Gastrocnemius medialis (tissue), 4 donors: ENCODE measurements around the gene ALG14. TPM values are rescaled to one million over a fixed set of nuclear protein-coding genes. Genes with fewer than 3 reads are reported as not detected.

ENCODE experiments used
- ATAC-seq, 2 donors: fragments of 150-250 bp; one replicate each; pipeline ENCODE4 v1.9.1; 2016
- DNase-seq, 2 donors: peaks; one replicate each; pipeline ENCODE4 v3.0.0-alpha.2; 2019
- H3K27ac ChIP-seq, 4 donors: fragments of 200-600 bp; sonication (generic); 1 replicate in 1 of 4; 2 replicates in 3 of 4; pipeline ENCODE4 v1.5.1; 2016 to 2018; ENCODE audit warnings: mild to moderate bottlenecking in 2 of 4, moderate library complexity in 1 of 4
- H3K27me3 ChIP-seq, 3 donors: fragments of 200-600 bp; sonication (generic) in 2 of 3; 1 replicate in 1 of 3; 2 replicates in 2 of 3; pipeline versions ENCODE4 v1.5.1 to v1.6.0; 2016 to 2019; ENCODE audit warnings: mild to moderate bottlenecking in 1 of 3, moderate library complexity in 1 of 3
- H3K36me3 ChIP-seq, 2 donors: fragments of 200-600 bp; sonication (generic) in 1 of 2; one replicate each; pipeline ENCODE4 v1.5.1; 2017 to 2018
- H3K4me1 ChIP-seq, 2 donors: fragments of 200-600 bp; sonication (generic) in 1 of 2; one replicate each; pipeline ENCODE4 v1.5.1; 2016 to 2017; ENCODE audit warnings: mild to moderate bottlenecking in 2 of 2
- H3K4me3 ChIP-seq, 4 donors: fragments of 200-600 bp; sonication (generic) in 3 of 4; 1 replicate in 1 of 4; 2 replicates in 3 of 4; pipeline ENCODE4 v1.5.1; 2016 to 2019; ENCODE audit warnings: mild to moderate bottlenecking in 2 of 4
- H3K9me3 ChIP-seq, 3 donors: fragments of 200-600 bp; sonication (generic) in 2 of 3; 1 replicate in 1 of 3; 2 replicates in 2 of 3; pipeline ENCODE4 v1.5.1; 2016 to 2019
- POLR2A ChIP-seq, 2 donors: fragments of 450-650 bp; IDR thresholded peaks; one replicate each; pipeline ENCODE4 v1.6.1; 2017; ENCODE audit warnings: antibody characterized with exemption in 2 of 2, mild to moderate bottlenecking in 2 of 2, moderate library complexity in 2 of 2
- in situ Hi-C, 4 donors: fragments of 200-750 bp; cut with MboI; loops; one replicate each; pipeline versions ENCODE4 v1.15.0 to v1.8.0; 2017; ENCODE audit warnings: low sequenced_read_pairs in 4 of 4
- intact Hi-C: fragments of 100-400 bp; cut with DNase I; formaldehyde crosslinking; loops from one replicate; pipeline ENCODE4 v1.15.1; 2023; ENCODE audit warnings: low total_unique reads
- total RNA-seq, 4 donors: library from RNA; depleted of rRNA; stranded (reverse); fragments of >200 nt; gene quantifications; one replicate each; pipeline versions ENCODE4 v1.1.0 to v1.2.3, GENCODE V29; 2016
- TF ChIP-seq, protein P1 (sequence below), 5 experiments: fragments of 450-650 bp in 3 of 5; fragments of 200-600 bp in 2 of 5; sonication (generic) in 2 of 5; IDR thresholded peaks in 4 of 5; conservative IDR thresholded peaks in 1 of 5; 1 replicate in 4 of 5; 2 replicates in 1 of 5; pipeline ENCODE4 v1.5.1; 2016 to 2019; ENCODE audit warnings: antibody characterized with exemption in 5 of 5, mild to moderate bottlenecking in 3 of 5, moderate library complexity in 3 of 5

The ALG14 gene
- total RNA-seq, 4 donors from 2014 or later = 0.24 to 0.97 (median 0.77) TPM

DNA sequence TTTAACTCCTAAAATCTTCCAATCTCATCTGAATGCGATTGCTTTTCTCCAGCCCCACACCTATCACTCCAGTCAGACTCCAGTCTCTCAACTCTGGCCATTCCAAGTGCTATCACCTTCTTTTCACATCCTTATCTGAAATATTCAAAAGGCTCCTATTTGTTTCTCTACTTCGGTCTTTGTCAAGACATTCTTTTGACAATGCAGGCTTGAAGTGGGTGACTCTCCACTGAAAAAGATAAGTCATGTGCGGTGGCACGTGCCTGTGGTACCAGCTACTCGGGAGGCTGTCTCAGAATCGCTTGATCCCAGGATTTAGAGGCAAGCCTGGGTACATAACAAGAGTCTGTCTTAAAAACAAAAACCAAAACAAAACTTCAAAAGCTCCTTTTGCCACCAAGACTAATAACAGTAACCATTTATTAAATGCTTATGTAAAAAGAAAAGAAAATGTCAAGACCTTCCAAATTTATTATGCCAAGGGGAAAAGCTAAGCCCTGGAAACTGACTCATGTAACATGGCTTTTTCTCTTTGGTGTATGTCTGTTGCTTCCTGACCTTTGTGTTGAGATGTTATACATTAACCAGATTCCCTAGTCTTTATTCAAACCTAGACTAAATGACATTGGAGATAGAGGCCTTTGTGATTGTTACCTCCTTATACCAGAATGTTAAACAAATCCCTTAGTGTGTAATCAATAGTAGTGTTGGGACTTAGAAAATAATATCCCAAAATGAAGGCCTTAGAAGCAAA lies 3.6 kb downstream of the ALG14 start:
- H3K4me3 ChIP-seq = no peak overlapping the region
- H3K4me1 ChIP-seq = peaks cover 5 to 7% of the 10 kb centered on the region in 2 donors
- in situ Hi-C loops = no loop called here
- DNase-seq (no peak), ATAC-seq (no peak)
- no peak for TF ChIP-seq POLR2A (IDR thresholded peaks at IDR 0.05)
- TF ChIP-seq, protein P1, sequence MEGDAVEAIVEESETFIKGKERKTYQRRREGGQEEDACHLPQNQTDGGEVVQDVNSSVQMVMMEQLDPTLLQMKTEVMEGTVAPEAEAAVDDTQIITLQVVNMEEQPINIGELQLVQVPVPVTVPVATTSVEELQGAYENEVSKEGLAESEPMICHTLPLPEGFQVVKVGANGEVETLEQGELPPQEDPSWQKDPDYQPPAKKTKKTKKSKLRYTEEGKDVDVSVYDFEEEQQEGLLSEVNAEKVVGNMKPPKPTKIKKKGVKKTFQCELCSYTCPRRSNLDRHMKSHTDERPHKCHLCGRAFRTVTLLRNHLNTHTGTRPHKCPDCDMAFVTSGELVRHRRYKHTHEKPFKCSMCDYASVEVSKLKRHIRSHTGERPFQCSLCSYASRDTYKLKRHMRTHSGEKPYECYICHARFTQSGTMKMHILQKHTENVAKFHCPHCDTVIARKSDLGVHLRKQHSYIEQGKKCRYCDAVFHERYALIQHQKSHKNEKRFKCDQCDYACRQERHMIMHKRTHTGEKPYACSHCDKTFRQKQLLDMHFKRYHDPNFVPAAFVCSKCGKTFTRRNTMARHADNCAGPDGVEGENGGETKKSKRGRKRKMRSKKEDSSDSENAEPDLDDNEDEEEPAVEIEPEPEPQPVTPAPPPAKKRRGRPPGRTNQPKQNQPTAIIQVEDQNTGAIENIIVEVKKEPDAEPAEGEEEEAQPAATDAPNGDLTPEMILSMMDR (IDR thresholded peaks at IDR 0.05 in 4 of 5, conservative IDR thresholded peaks at IDR 0.05 in 1 of 5) = no peak
- intact Hi-C loops = no loop called here
- H3K9me3 ChIP-seq = no peaks in the 10 kb centered on the region
- peaks cover 0 to 8% of the 10 kb centered on the region in 2 donors for H3K36me3 ChIP-seq
- no peaks in the 10 kb centered on the region for H3K27me3 ChIP-seq
- no peak overlapping the region for H3K27ac ChIP-seq

- Histone ChIP-seq H3K27ac (no peak overlapping the region), H3K9me3 (no peaks in the 10 kb centered on the region), H3K36me3 (peaks cover 0 to 22% of the 10 kb centered on the region in 2 donors), H3K27me3 (no peaks in the 10 kb centered on the region), H3K4me1 (peaks cover 5 to 7% of the 10 kb centered on the region in 2 donors), H3K4me3 (no peak overlapping the region)
- in situ Hi-C loops (no loop called here), intact Hi-C loops (no loop called here)
- ATAC-seq (no peak), DNase-seq (no peak)
- TF ChIP-seq, protein P1 (IDR thresholded peaks at IDR 0.05 in 4 of 5, conservative IDR thresholded peaks at IDR 0.05 in 1 of 5) = no peak
- no peak for TF ChIP-seq POLR2A (IDR thresholded peaks at IDR 0.05)
Observed at GRCh38 chr1:95067568-95067967, 5.2 kb downstream of the ALG14 start.

- H3K27ac ChIP-seq = no peak overlapping the region
- intact Hi-C loops = no loop called here
- peaks cover 0 to 27% of the 10 kb centered on the region in 2 donors for H3K36me3 ChIP-seq
- no peaks in the 10 kb centered on the region for H3K9me3 ChIP-seq
- in situ Hi-C loops = no loop called here
- H3K4me1 ChIP-seq = peaks cover 5 to 6% of the 10 kb centered on the region in 2 donors
- no peak overlapping the region for H3K4me3 ChIP-seq
- DNase-seq (no peak), ATAC-seq (no peak)
- TF ChIP-seq POLR2A (IDR thresholded peaks at IDR 0.05) = no peak
- TF ChIP-seq, protein P1 (IDR thresholded peaks at IDR 0.05 in 4 of 5, conservative IDR thresholded peaks at IDR 0.05 in 1 of 5) = no peak
- H3K27me3 ChIP-seq = no peaks in the 10 kb centered on the region
Observed at GRCh38 chr1:95067062-95067461, 5.7 kb downstream of the ALG14 start.

GRCh38 chr1:95061445-95062006 lies 11.2 kb downstream of the ALG14 start:
- in situ Hi-C loops (no loop called here), intact Hi-C loops (no loop called here)
- no peak overlapping the region for H3K4me3 ChIP-seq
- H3K27ac ChIP-seq = no peak overlapping the region
- H3K27me3 ChIP-seq = no peaks in the 10 kb centered on the region
- TF ChIP-seq, protein P1 (IDR thresholded peaks at IDR 0.05 in 4 of 5, conservative IDR thresholded peaks at IDR 0.05 in 1 of 5) = no peak
- ATAC-seq (no peak), DNase-seq (no peak)
- H3K36me3 ChIP-seq = peaks cover 0 to 36% of the 10 kb centered on the region in 2 donors
- no peaks in the 10 kb centered on the region for H3K4me1 ChIP-seq
- no peaks in the 10 kb centered on the region for H3K9me3 ChIP-seq
